Panc1 (cell line): ENCODE results near the gene SGPP1.

ENCODE experiments used
- POLR2AphosphoS5 ChIP-seq: IDR thresholded peaks from 2 replicates; pipeline ENCODE4 v1.6.1; 2012; ENCODE audit warnings: mild to moderate bottlenecking, low read depth, low read length, moderate library complexity
- TF ChIP-seq, protein P1 (sequence below): fragments of 450-650 bp; IDR thresholded peaks from 2 replicates; pipeline ENCODE4 v1.5.1; 2017; ENCODE audit warnings: mild to moderate bottlenecking

DNA sequence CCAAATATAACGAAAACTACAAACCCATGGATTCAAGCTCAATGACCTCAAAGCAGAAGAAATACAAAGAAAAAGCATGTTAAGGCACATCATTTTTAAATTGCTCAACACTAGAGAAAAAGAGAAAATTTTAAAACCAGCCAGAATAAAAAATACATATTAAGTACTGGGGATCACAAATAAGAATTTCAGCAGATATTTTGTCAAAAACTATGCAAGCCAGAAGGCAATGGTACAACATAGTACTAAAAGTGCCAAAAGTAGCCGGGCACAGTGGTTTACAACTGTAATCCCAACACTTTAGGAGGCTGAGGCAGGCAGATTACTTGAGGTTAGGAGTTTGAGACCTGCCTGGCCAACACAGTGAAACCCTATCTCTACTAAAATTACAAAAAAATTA lies 10.2 kb downstream of the SGPP1 start:
- TF ChIP-seq, protein P1, sequence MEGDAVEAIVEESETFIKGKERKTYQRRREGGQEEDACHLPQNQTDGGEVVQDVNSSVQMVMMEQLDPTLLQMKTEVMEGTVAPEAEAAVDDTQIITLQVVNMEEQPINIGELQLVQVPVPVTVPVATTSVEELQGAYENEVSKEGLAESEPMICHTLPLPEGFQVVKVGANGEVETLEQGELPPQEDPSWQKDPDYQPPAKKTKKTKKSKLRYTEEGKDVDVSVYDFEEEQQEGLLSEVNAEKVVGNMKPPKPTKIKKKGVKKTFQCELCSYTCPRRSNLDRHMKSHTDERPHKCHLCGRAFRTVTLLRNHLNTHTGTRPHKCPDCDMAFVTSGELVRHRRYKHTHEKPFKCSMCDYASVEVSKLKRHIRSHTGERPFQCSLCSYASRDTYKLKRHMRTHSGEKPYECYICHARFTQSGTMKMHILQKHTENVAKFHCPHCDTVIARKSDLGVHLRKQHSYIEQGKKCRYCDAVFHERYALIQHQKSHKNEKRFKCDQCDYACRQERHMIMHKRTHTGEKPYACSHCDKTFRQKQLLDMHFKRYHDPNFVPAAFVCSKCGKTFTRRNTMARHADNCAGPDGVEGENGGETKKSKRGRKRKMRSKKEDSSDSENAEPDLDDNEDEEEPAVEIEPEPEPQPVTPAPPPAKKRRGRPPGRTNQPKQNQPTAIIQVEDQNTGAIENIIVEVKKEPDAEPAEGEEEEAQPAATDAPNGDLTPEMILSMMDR = no peak
- no peak for TF ChIP-seq POLR2AphosphoS5
